ENCODE measurements around the gene PON3.

PON3 gene

DNA sequence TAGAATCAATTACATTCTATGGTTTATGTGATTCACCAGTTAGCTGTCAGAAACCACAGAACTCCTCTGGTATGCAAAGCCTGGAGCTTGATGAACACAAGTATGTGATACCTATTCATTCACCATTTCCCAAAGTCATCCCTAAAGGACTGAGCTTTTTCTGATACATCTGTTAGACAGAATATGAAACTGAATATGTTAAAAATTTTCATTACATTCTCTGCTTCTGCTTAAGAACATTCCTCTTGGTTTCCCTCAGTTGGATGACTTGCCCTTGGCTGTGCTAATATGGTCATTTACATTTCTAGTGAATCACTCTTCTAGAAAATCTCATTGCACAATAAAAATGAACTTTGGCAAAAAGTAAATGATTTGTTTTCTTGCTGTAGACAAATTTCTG, 61.1 kb downstream of the PON3 start:
- no peak for DNase-seq

DNA sequence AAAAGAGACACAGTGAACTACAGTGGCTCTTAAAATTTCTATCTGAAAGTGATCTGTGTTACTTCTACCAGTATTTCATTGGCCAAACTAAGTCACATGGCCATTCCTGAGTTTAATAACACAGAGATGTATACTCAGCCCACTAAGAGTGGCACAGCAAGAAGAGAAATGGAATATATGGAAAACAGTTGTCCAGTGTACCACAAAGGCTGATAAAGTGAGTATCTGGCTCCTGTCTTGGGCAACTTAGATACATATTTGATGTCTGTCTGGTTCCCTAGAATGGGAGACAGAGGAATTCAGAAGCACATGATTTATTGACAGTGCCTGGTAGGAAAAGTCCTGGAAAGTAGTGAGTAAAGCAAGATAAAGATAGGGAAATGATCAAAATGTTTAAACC, 61.7 kb downstream of the PON3 start:
- DNase-seq = no peak

DNA sequence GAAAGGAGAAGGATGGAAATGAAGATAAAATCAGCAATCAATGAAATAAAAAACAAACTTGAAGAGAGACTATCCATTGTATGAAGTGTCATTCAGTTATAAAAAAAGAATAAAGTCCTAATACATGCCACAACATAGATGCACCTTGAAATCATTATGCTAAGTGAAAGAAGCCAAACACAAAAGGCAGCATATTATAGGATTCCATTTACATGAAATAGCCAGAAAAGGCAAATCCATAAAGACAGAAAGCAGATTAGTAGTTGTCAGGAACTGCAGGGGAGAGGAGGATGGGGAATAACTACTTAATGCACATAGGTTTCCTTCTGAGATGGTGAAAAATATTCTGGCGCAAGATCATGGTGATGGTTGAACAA, 65.2 kb downstream of the PON3 start:
- DNase-seq = no peak

DNA sequence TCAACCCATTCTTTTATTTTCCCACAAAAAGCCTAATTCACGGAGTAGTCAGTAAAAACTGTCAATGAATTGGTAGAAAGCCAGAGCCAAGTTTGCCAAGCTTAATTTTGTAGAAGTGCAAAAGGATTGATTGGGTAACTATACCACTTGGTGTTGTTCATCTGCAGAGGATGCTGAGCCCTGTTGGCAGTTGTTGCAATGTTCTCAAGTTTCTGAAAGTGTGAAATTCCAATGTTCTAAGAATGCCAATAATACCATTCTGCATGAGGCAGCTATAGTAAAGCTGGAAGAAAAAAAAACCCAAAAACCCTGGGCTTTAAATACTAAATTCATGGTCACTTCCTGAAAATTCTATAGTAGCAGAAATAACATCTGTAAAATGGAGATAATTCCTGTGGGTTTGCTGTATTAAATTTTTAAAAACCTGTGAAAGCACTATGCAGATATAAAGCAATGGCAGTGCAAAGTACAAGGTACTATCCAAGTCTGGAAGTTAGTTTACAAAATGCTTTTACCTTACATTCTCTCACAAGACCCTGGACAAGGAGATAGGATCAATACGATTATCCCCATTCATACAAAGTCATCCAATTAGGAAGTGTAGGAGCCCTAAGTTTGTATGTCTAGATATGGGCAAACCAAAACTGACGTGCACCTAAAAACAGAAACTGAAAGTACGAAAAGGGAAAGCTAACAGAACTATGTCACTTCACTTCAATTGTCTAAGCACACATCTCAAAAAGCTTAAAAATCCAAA, 65.8 kb downstream of the PON3 start:
- no peak for DNase-seq

DNA sequence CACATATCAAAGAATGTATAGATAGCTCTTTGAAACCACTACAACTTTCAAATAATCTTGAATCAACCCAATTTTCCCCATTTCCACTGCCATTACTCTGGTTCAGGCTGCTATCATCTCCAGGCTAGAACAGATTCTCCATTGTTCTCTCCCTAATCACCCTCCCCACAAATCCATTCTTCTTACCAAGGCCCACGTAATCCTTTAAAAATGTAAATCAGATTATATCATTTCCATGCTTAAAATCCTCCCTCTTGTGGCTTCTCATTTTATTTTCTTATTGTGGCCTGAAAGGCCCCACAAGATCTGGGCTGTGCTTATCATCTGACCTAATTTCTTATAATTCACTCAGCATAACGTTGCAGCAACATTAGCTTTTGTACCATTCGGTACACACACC, 68.8 kb downstream of the PON3 start:
- no peak for DNase-seq

DNA sequence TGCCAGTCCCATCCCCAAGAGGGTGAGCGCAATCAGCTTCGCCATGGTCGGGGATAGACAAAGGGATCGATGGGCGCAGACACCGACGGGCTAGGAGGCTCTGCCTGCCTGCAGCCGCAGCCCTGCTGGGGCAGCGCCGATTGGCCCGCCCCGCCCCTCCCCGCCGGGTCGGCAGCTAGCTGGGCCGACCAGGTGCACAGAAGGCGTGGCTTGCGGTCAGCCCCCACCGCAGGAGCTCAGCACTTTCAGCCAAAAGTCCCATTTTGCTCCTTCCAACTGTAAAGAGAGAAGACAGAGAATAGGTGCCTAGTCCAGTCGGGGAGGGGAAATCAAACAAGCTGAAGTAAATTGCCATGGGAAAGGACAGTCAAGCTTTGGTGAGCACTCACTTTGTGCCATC, 71.7 kb downstream of the PON3 start, which contains the start of gene PON1:
Gene PON1, minus strand, starts transcription at position 102 of the 400 bp plus-strand sequence. Its CDS starts 57 bp downstream, at position 45.
- DNase-seq = no peak

DNA sequence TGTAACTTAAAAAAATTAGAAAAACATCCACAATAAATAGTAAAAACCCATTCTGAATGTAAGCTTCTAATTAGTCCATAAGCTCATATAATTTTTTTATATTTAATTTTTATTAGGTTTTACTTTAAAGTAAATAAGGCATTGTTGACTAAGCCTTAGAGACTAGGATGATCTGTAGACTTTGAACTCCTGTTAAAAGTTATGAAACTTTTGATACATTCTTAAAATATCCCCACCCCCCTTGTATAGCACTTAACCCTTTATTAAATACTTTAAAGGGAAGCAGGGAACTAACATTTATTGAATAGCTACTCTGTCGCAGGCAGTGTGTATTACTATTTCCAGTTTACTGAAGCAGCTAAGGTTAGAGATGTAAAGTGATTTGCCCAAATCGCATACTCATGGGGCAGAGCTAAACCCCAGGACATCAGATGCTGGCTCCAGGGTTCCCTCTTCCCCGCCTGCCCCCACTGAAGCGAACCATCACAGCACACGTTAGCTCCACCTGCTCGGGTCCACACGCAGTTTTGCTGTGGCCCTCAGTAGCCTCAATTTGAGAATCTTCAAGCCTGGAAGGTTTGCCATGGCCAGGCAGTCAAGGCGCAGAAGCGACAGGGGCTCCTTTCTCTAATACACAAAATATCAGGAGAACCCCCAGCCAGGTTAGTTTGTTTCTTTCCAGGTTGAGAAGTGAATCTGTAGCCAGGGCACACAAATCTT, 72.6 kb downstream of the PON3 start:
- no peak for DNase-seq

DNA sequence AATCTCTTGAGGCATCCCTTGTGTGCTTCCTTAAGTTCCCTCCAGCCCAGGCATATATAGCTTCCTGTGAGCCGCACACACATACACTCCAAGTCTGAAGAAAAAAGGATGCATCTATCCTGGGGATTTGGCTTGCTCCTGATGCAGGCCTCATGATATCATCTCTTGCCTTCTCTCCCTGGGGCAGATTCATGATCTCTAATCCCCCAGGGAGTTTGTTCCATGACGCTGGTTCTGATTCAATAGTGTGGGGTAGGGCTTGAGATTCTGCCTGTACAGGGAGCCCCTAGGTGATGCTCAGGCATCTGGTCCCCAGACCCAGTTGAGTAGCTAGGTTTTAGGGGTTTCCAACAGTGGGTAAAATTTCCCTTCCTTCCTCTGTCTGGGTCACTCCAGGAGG, 73.3 kb downstream of the PON3 start:
- no peak for DNase-seq

DNA sequence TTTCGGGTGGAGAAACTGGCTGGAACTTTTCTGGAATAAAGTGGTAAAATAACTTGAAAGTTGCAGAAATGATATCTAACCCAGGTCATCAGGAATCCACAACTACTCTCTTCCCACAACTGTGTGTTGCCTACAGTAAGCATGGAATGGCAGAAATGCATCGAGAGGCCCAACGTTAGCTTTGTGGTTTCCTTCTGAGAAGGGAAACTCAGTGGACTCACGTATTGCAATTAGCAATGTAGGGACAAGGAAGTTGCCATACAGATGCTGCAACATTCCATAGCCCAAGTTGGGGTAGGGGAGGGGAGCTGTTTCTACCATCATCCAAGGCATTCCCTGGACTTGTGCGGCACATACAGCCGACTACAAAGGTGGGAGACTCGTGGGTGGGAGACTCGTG, 73.8 kb downstream of the PON3 start:
- no peak for DNase-seq

DNA sequence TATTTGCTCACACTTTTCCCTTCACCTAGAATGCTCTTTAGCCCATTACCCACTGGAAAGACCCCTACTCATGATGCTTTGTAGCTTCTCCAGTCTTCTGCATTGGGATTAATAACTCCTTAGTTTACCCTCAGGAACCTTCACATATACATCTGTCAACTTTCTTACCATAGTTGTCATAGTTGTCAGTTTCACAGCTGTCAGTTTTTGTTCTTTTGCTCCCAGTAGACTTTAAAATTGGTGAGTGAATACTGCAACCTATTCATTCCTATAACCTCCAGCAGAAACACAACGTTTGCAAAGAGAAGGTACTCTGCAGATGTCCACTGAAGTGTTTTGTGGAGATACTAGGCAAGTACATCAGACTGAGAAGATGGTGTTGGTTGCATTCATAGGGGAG, 74.5 kb downstream of the PON3 start:
- DNase-seq = no peak

DNA sequence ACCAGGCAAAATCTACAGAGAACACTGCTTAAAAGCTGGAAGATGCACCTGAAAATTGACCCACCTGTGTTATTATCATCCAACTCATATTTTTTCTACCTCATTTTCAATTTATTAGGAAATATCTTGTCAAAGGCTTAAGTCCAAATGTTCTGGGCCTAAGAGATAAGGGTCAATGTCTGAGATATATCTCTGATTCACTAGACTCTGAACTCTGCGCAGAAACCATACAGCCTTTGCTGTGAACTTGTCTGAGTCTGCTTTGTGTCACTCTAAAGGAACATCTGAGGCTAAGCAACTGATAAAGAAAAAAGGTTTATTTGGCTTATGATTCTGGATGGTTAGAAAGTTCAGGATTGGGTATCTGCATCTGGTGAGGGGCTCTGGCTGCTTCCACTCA, 75.5 kb downstream of the PON3 start:
- DNase-seq = no peak

DNA sequence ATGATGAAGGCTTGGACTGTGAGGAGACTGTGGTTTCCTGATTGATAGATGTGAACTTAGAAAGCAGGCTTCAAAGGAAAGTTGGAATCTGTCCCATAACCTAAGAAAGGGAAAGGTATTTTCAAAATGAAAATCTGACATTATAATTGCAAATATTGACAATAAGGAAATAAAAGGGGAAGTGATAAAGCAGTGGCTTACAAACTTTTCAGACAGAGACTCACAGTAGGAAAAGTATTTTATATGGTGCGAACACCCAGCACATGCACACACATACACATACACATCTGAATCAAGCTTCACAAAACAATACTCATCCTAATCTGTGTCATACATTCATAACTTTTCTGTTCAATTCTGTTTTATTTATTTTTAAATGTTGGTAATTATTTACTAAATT, 76.6 kb downstream of the PON3 start:
- no peak for DNase-seq

DNA sequence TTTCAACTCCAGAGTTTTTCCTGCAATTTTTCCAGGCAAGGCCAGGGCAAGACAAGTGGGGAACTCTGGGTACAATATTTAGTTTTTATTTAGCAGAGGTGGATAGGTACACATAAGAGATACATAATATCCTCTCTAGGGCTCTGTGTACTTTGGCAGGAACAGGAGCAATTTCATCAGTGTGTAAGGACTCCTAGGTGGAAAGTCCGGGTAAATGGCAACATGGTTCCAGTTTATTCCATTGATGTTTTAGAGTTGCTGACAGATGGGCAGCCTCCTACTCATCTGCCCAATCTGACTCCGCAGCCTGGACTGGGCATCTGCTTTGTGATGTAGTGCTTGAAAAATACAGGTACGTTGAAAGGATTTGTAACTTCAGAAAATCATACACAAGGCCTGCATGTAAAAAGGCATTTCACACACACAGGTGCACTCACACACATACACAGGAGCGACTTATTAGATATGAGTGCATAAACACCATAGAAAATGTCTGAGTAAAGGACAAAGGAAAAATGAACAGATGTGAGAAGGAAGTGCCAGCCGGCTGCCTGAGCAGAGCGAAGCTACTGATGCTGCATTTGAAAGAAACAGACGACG, 77.6 kb downstream of the PON3 start:
- DNase-seq = no peak

DNA sequence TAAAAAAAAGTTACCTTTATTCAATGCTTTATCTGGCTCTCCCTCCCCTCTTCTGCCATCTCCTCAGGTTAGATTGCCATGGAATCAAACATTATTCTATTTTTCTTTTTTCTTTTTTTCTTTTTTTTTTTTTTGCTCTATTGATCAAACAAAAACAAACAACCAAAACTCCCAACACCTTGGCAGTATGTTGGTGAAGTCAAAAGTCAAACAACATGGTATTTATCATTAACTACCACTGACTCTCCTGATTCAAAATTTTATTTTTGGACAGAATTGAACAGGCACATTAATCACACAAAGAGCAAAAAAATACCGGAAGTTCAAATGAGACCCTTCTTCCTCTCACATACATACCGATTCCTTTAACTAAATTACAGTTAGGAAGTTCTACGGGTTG, 78.2 kb downstream of the PON3 start:
- DNase-seq = no peak

DNA sequence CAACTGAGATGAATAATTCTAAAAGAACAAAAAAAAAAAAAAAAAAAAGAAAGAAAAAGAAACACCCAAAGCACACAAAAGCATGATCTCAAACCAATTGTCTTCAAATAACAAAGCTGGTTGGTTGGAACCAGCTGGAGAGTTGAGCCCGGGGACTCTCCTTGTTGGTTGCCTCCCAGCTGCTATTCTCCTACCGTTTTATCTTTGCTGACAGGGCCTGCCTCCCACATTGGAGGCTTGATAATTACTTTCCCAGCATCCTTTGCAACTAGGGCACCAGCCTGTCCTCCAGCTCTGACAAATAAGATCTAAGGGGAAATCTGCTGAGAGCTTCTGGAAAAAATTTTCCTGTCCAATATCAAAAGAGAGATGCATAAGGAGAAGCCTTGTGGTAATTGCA, 78.6 kb downstream of the PON3 start:
- no peak for DNase-seq

DNA sequence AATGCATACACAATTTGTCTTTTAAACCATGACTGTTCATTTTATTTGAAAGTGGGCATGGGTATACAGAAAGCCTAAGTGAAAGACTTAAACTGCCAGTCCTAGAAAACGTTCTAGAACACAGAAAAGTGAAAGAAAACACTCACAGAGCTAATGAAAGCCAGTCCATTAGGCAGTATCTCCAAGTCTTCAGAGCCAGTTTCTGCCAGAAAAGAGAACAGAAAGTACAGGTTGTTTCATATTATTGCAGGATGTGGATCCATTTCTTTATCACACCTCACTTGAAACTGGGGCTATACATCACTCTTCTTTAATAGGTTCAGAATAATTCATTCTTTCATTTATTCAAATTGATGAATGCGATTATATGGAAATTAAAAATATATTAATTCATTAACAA, 79.6 kb downstream of the PON3 start:
- no peak for DNase-seq

DNA sequence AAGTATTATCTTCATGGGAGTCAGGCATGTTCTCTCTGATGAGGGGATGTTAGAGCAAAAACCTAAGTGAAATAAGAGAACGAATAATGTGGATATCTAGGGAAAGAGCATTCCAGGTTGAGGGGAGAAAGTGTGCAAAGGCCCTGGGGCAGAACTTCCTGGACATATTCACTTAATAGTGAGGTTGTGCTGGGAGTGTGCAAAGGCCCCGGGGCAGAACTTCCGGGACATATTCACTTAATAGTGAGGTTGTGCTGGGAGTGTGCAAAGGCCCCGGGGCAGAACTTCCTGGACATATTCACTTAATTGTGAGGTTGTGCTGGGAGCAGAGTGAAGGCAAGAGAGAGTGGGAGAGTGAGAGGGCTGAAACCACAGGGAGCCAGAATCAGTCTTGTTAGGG, 83.6 kb downstream of the PON3 start:
- no peak for DNase-seq

DNA sequence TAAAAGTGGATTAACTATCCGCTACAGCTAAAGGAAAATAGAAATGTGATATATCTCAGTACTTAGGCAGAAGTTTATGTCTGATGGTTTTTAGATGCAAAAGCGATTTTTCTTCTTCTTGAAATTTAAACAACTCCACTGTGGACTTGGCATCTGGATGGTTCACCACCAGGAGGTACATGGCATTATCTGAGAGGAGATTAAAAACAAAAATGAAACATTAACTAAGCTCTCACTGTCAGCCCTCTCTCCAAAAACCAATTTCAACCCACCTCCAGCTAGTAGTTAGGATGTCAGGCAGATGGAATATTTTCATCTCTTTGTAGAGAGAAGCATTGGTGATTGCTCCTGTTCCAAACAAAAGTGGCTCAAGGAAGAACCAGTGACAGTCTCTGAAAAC, 84.8 kb downstream of the PON3 start:
- DNase-seq = no peak

DNA sequence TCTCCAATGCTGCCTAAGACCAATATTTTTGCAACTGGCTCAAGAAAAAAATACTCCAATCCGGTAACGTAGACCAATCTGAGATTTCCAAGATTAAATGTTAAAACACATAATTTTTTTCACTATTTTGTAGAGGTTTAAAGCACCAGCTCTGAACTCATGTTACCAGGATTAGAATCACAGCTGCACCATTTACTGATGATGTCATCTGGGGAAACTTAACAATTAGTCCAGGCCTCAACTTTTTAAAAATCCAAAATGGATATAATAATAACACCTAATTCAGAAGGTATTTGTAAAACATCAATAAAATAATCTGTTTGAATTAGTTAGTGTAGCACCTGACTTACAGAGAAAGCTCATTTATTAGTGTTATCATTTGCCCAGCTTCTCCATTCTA, 86.2 kb downstream of the PON3 start:
- no peak for DNase-seq
